Loucy (cell line): Measurements from ENCODE around the gene ANKRD60.
A peak's percentile ranks its signal among the peaks of the same experiment; 100 is the strongest.

Experiments used
- H2AFZ ChIP-seq: fragments of 200-600 bp; sonication (generic); 2 replicates; pipeline ENCODE4 v1.6.0; 2016; ENCODE audit warnings: antibody characterized with exemption, mild to moderate bottlenecking, low read length, moderate library complexity
- H3F3A ChIP-seq: fragments of 200-600 bp; 2 replicates; pipeline ENCODE4 v1.6.0; 2016; ENCODE audit warnings: antibody characterized with exemption, low read depth, mild to moderate bottlenecking
- H3K27me3 ChIP-seq: fragments of 200-600 bp; sonication (generic); 2 replicates; pipeline ENCODE4 v1.6.1; 2014; ENCODE audit warnings: low read length, mild to moderate bottlenecking; ENCODE audit not compliant: insufficient read depth, poor library complexity, severe bottlenecking
- H3K36me3 ChIP-seq: fragments of 200-600 bp; sonication (generic); 2 replicates; pipeline ENCODE4 v1.6.1; 2016; ENCODE audit warnings: low read length; ENCODE audit not compliant: insufficient read depth
- H3K4me1 ChIP-seq: fragments of 200-600 bp; sonication (generic); 2 replicates; pipeline ENCODE4 v1.5.1; 2014; ENCODE audit warnings: low read length, mild to moderate bottlenecking; ENCODE audit not compliant: insufficient read depth, poor library complexity, severe bottlenecking
- H3K4me2 ChIP-seq: fragments of 200-600 bp; sonication (generic); 2 replicates; pipeline ENCODE4 v1.6.0; 2014; ENCODE audit warnings: antibody characterized with exemption, low read length, low read depth, mild to moderate bottlenecking; ENCODE audit not compliant: poor library complexity, severe bottlenecking
- H3K4me3 ChIP-seq: fragments of 200-600 bp; sonication (generic); 2 replicates; pipeline ENCODE4 v1.5.1; 2014; ENCODE audit warnings: low read length, mild to moderate bottlenecking, mixed read lengths; ENCODE audit not compliant: poor library complexity, severe bottlenecking
- H3K79me2 ChIP-seq: fragments of 200-600 bp; sonication (generic); 2 replicates; pipeline ENCODE4 v1.6.1; 2014; ENCODE audit warnings: low read length; ENCODE audit not compliant: insufficient read depth
- H3K9ac ChIP-seq: fragments of 200-600 bp; sonication (generic); 2 replicates; pipeline ENCODE4 v1.6.0; 2014; ENCODE audit warnings: mild to moderate bottlenecking, low read depth, low read length, moderate library complexity; ENCODE audit not compliant: poor library complexity, severe bottlenecking
- H3K9me2 ChIP-seq: fragments of 200-600 bp; sonication (generic); replicated peaks from 2 replicates; pipeline ENCODE4 v1.6.1; 2016; ENCODE audit warnings: low read depth, low read length, mixed read lengths
- H3K9me3 ChIP-seq: fragments of 200-600 bp; sonication (generic); 2 replicates; pipeline ENCODE4 v1.6.1; 2014; ENCODE audit warnings: mild to moderate bottlenecking, antibody characterized with exemption, low read length, low read depth; ENCODE audit not compliant: insufficient read depth
- H4K20me1 ChIP-seq: fragments of 200-600 bp; sonication (generic); 2 replicates; pipeline ENCODE4 v1.6.0; 2014; ENCODE audit warnings: antibody characterized with exemption, low read length, mild to moderate bottlenecking; ENCODE audit not compliant: insufficient read depth, poor library complexity, severe bottlenecking
- EZH2phosphoT487 ChIP-seq: fragments of 200-600 bp; IDR thresholded peaks from 2 replicates; pipeline ENCODE4 v1.6.1; 2018; ENCODE audit warnings: antibody characterized with exemption, mild to moderate bottlenecking, moderate library complexity, borderline replicate concordance
- TF ChIP-seq, protein P1 (sequence below): fragments of 200-600 bp; sonication (generic); conservative IDR thresholded peaks from 2 replicates; pipeline ENCODE4 v1.5.1; 2014; ENCODE audit warnings: mild to moderate bottlenecking, antibody characterized with exemption, low read length

The ANKRD60 gene

DNA sequence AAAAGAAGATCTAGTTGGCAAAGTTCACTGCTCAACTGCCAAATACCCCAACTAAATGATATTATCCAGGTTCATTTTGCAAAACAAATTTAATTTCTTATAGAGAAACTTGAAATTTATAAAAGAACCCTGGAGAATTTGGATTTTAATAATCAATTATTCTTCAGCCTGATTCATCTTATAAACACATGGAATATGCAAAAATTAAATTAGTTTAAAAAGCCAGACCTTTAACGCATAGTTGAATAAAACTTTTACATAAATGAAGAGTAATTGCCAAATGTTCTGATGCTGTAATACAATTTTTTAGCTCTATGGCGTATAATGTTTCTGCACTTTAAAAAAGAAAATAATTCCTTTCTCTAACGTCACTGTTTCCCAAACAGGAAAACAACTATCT lies 33.2 kb upstream of the ANKRD60 start:
- Histone ChIP-seq H3K4me3 (no peak overlapping the region), H3K9ac (no peak overlapping the region), H4K20me1 (no peaks in the 10 kb centered on the region), H3F3A (no peaks in the 10 kb centered on the region), H3K9me3 (no peaks in the 10 kb centered on the region), H3K79me2 (no peaks in the 10 kb centered on the region), H3K27me3 (no peaks in the 10 kb centered on the region), H3K36me3 (no peaks in the 10 kb centered on the region), H3K4me2 (no peak overlapping the region), H3K4me1 (peaks cover 3% of the 10 kb centered on the region), H2AFZ (no peak overlapping the region), H3K9me2 (no peaks in the 10 kb centered on the region)
- no peak for TF ChIP-seq EZH2phosphoT487
- TF ChIP-seq, protein P1, sequence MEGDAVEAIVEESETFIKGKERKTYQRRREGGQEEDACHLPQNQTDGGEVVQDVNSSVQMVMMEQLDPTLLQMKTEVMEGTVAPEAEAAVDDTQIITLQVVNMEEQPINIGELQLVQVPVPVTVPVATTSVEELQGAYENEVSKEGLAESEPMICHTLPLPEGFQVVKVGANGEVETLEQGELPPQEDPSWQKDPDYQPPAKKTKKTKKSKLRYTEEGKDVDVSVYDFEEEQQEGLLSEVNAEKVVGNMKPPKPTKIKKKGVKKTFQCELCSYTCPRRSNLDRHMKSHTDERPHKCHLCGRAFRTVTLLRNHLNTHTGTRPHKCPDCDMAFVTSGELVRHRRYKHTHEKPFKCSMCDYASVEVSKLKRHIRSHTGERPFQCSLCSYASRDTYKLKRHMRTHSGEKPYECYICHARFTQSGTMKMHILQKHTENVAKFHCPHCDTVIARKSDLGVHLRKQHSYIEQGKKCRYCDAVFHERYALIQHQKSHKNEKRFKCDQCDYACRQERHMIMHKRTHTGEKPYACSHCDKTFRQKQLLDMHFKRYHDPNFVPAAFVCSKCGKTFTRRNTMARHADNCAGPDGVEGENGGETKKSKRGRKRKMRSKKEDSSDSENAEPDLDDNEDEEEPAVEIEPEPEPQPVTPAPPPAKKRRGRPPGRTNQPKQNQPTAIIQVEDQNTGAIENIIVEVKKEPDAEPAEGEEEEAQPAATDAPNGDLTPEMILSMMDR = no peak

DNA sequence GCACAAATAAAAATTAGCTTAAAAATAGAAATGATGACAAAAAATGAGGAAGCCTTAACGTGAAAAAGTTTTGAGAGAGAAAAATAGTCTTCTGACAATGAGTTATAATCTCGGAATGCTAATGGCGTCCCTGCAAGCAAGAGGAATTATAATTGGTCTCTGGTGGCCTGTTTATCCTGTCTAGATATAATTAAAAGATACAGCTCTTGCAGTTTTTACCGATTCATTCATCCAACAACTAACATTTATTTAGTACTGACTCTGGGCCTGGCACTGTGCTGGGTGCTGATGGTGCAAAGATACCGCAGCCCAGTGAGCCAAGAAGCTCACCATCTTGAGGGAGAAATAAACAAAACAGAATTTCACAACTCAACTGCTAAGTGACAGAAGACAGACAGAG lies 31.6 kb upstream of the ANKRD60 start:
- H3K4me2 ChIP-seq = no peak overlapping the region
- H4K20me1 ChIP-seq = no peaks in the 10 kb centered on the region
- no peaks in the 10 kb centered on the region for H3K79me2 ChIP-seq
- peaks cover 7% of the 10 kb centered on the region for H3K4me1 ChIP-seq
- H3K9me2 ChIP-seq = no peaks in the 10 kb centered on the region
- H3K27me3 ChIP-seq = no peaks in the 10 kb centered on the region
- TF ChIP-seq, protein P1 = no peak
- TF ChIP-seq EZH2phosphoT487 = no peak
- no peaks in the 10 kb centered on the region for H3K36me3 ChIP-seq
- no peaks in the 10 kb centered on the region for H3K9me3 ChIP-seq
- no peak overlapping the region for H3K9ac ChIP-seq
- H3K4me3 ChIP-seq = no peak overlapping the region
- no peaks in the 10 kb centered on the region for H3F3A ChIP-seq
- H2AFZ ChIP-seq = no peak overlapping the region

DNA sequence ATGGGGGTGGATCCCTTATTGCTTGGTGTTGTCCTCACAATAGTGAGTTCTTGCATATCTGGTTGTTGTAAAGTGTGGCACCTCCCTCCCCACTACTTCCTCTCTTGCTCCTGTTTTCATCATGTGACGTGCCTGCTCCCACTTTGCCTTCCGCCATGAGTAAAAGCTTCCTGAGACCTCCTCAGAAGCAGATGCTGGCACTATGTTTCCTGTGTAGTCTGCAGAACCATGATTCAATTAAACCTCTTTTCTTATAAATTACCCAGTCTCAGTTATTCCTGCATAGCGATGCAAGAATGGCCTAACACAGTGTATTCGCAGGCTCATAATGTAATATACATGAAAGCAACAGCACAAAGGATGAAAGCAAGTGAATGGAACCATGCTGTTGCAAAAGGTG lies 28.4 kb upstream of the ANKRD60 start:
- Histone ChIP-seq H3K4me3 (no peak overlapping the region), H3K9ac (no peak overlapping the region), H3K9me2 (no peaks in the 10 kb centered on the region), H3K79me2 (no peaks in the 10 kb centered on the region), H3K4me2 (peak overlapping the region; percentile 6), H2AFZ (no peak overlapping the region), H3K36me3 (no peaks in the 10 kb centered on the region), H4K20me1 (no peaks in the 10 kb centered on the region), H3F3A (no peaks in the 10 kb centered on the region), H3K4me1 (peaks cover 7% of the 10 kb centered on the region), H3K9me3 (no peaks in the 10 kb centered on the region), H3K27me3 (no peaks in the 10 kb centered on the region)
- TF ChIP-seq, protein P1 = no peak
- TF ChIP-seq EZH2phosphoT487 = no peak
